PC-9 (cell line): ENCODE measurements around the gene NUDT16L1.

Experiments used
- CTCF ChIP-seq: fragments of 200-600 bp; sonication (generic); conservative IDR thresholded peaks from 2 replicates; pipeline ENCODE4 v1.6.1; 2017; ENCODE audit warnings: mixed run types, antibody characterized with exemption, mild to moderate bottlenecking, moderate library complexity
- EZH2 ChIP-seq: fragments of 200-600 bp; sonication (generic); IDR thresholded peaks from 2 replicates; pipeline ENCODE4 v1.8.0; 2017; ENCODE audit warnings: antibody characterized with exemption, low read depth

GRCh38 chr16:4684763-4685162 is 8.6 kb upstream of the NUDT16L1 start:
- TF ChIP-seq CTCF, result no peak
- no peak for TF ChIP-seq EZH2
